Karpas-422 (cell line): ENCODE data around the gene BLOC1S2. TPM values are rescaled to one million over a fixed set of nuclear protein-coding genes. Genes with fewer than 3 reads are reported as not detected.

Experiments used
- DNase-seq: peaks from one replicate; pipeline ENCODE4 v3.0.0-alpha.2; 2015
- H2AFZ ChIP-seq: fragments of 200-600 bp; sonication (generic); 2 replicates; pipeline ENCODE4 v1.6.1; 2014; ENCODE audit warnings: antibody characterized with exemption, low read length, mixed read lengths
- H3K27ac ChIP-seq: fragments of 200-600 bp; sonication (generic); 2 replicates; pipeline ENCODE4 v1.5.1; 2014; ENCODE audit warnings: mild to moderate bottlenecking, low read length, moderate library complexity
- H3K27me3 ChIP-seq: fragments of 200-600 bp; sonication (generic); 2 replicates; pipeline ENCODE4 v1.6.1; 2014; ENCODE audit warnings: low read length, mixed read lengths
- H3K36me3 ChIP-seq: fragments of 200-600 bp; sonication (generic); 2 replicates; pipeline ENCODE4 v1.6.1; 2014; ENCODE audit warnings: low read length, mixed read lengths; ENCODE audit not compliant: insufficient read depth
- H3K4me1 ChIP-seq: fragments of 200-600 bp; sonication (generic); 2 replicates; pipeline ENCODE4 v1.6.1; 2014; ENCODE audit warnings: mild to moderate bottlenecking, low read length, mixed read lengths
- H3K4me2 ChIP-seq: fragments of 200-600 bp; sonication (generic); 2 replicates; pipeline ENCODE4 v1.6.1; 2014; ENCODE audit warnings: low read length, low read depth, mild to moderate bottlenecking; ENCODE audit not compliant: poor library complexity, severe bottlenecking
- H3K4me3 ChIP-seq: fragments of 200-600 bp; sonication (generic); 2 replicates; pipeline ENCODE4 v1.5.1; 2014; ENCODE audit warnings: mild to moderate bottlenecking, antibody characterized with exemption, low read length, mixed read lengths
- H3K79me2 ChIP-seq: fragments of 200-600 bp; sonication (generic); 2 replicates; pipeline ENCODE4 v1.6.1; 2014; ENCODE audit warnings: mild to moderate bottlenecking, low read length, mixed read lengths
- H3K9ac ChIP-seq: fragments of 200-600 bp; sonication (generic); 2 replicates; pipeline ENCODE4 v1.6.0; 2014; ENCODE audit warnings: low read length
- H3K9me2 ChIP-seq: fragments of 200-600 bp; sonication (generic), shearing (Covaris generic); replicated peaks from 2 replicates; pipeline ENCODE4 v1.6.0; 2014; ENCODE audit warnings: mild to moderate bottlenecking, low read length, moderate library complexity; ENCODE audit not compliant: insufficient read depth
- H3K9me3 ChIP-seq: fragments of 300-700, 200-600 bp; sonication (generic); 2 replicates; pipeline ENCODE4 v1.6.1; 2014; ENCODE audit warnings: low read length, mixed read lengths
- H4K20me1 ChIP-seq: fragments of 200-600 bp; sonication (generic); 2 replicates; pipeline ENCODE4 v1.6.1; 2014; ENCODE audit warnings: mild to moderate bottlenecking, antibody characterized with exemption, low read length, low read depth; ENCODE audit not compliant: insufficient read depth
- total RNA-seq: library from RNA; depleted of rRNA; stranded (reverse); fragments of >200 nt; shearing (Covaris generic); gene quantifications from 2 replicates; pipeline ENCODE4 v1.2.3, GENCODE V29; 2014; ENCODE audit warnings: low replicate concordance

BLOC1S2 gene
- total RNA-seq, 1 experiment from 2014 or later = 121 TPM

GRCh38 chr10:100248820-100249219 lies 37.7 kb downstream of the BLOC1S2 start:
- no peak overlapping the region for H3K27ac ChIP-seq
- H3K27me3 ChIP-seq = no peaks in the 10 kb centered on the region
- no peak overlapping the region for H3K4me3 ChIP-seq
- H3K79me2 ChIP-seq = 0 out of 2 replicates have a peak, but pooled peaks cover 3% of the 10 kb centered on the region
- no peak overlapping the region for H3K4me2 ChIP-seq
- no peak for DNase-seq
- H4K20me1 ChIP-seq = no peaks in the 10 kb centered on the region
- H3K4me1 ChIP-seq = no peaks in the 10 kb centered on the region
- no peaks in the 10 kb centered on the region for H3K9me2 ChIP-seq
- H3K9ac ChIP-seq = no peak overlapping the region
- peaks cover 32% of the 10 kb centered on the region; the same call in 1 of the 2 replicates for H3K36me3 ChIP-seq
- no peak overlapping the region for H2AFZ ChIP-seq
- H3K9me3 ChIP-seq = no peaks in the 10 kb centered on the region

- Histone ChIP-seq H3K27me3 (no peaks in the 10 kb centered on the region), H3K4me3 (no peak overlapping the region), H3K9ac (no peak overlapping the region)
Observed at GRCh38 chr10:100245484-100246220, 40.8 kb downstream of the BLOC1S2 start.

GRCh38 chr10:100239851-100240250 lies 46.6 kb downstream of the BLOC1S2 start:
- H3K9me2 ChIP-seq = no peaks in the 10 kb centered on the region
- no peak for DNase-seq
- H3K9ac ChIP-seq = no peak overlapping the region
- no peak overlapping the region for H2AFZ ChIP-seq
- peaks cover 16% of the 10 kb centered on the region for H3K4me1 ChIP-seq
- H3K4me2 ChIP-seq = no peak overlapping the region
- H3K27me3 ChIP-seq = no peaks in the 10 kb centered on the region
- no peaks in the 10 kb centered on the region for H3K9me3 ChIP-seq
- no peak overlapping the region for H3K4me3 ChIP-seq
- no peaks in the 10 kb centered on the region for H4K20me1 ChIP-seq
- peak overlapping the region; percentile 27; the same call in 1 of the 2 replicates for H3K27ac ChIP-seq
- peaks cover 10% of the 10 kb centered on the region for H3K79me2 ChIP-seq
- H3K36me3 ChIP-seq = peaks cover 43% of the 10 kb centered on the region

More at GRCh38 chr10:100245484-100246220, 40.8 kb downstream of the BLOC1S2 start:
- DNase-seq = no peak
- peaks cover 29% of the 10 kb centered on the region for H3K36me3 ChIP-seq
- peaks cover 8% of the 10 kb centered on the region for H3K4me1 ChIP-seq
- no peak overlapping the region for H2AFZ ChIP-seq
- H4K20me1 ChIP-seq = no peaks in the 10 kb centered on the region
- no peaks in the 10 kb centered on the region for H3K9me3 ChIP-seq
- H3K4me2 ChIP-seq = no peak overlapping the region
- no peak overlapping the region for H3K27ac ChIP-seq
- H3K79me2 ChIP-seq = peaks cover 4% of the 10 kb centered on the region
- H3K9me2 ChIP-seq = no peaks in the 10 kb centered on the region

- Histone ChIP-seq H3K4me2 (no peak overlapping the region), H3K27me3 (no peaks in the 10 kb centered on the region), H3K4me3 (no peak overlapping the region), H2AFZ (no peak overlapping the region), H3K27ac (no peak overlapping the region), H3K36me3 (peaks cover 50% of the 10 kb centered on the region), H4K20me1 (no peaks in the 10 kb centered on the region), H3K9me3 (no peaks in the 10 kb centered on the region), H3K4me1 (peaks cover 24% of the 10 kb centered on the region), H3K9ac (no peak overlapping the region), H3K9me2 (no peaks in the 10 kb centered on the region), H3K79me2 (peaks cover 10% of the 10 kb centered on the region)
- DNase-seq = no peak
Observed at GRCh38 chr10:100238429-100238828, 48.1 kb downstream of the BLOC1S2 start.

- Histone ChIP-seq H3K27me3 (no peaks in the 10 kb centered on the region), H3K36me3 (peaks cover 36% of the 10 kb centered on the region)
Observed at GRCh38 chr10:100232101-100232500, 54.4 kb downstream of the BLOC1S2 start.

GRCh38 chr10:100229819-100230422 lies 56.6 kb downstream of the BLOC1S2 start:
- peaks cover 27% of the 10 kb centered on the region for H3K36me3 ChIP-seq
- no peak for DNase-seq
- peaks cover 44% of the 10 kb centered on the region for H3K4me1 ChIP-seq
- peak overlapping the region; percentile 82 for H3K9ac ChIP-seq
- H3K4me3 ChIP-seq = peak overlapping the region; percentile 97
- H2AFZ ChIP-seq = peak overlapping the region; percentile 94; the same call in 1 of the 2 replicates
- H3K27ac ChIP-seq = peak overlapping the region; percentile 35; the same call in 1 of the 2 replicates
- no peaks in the 10 kb centered on the region for H3K27me3 ChIP-seq
- H3K9me3 ChIP-seq = no peaks in the 10 kb centered on the region
- no peaks in the 10 kb centered on the region for H4K20me1 ChIP-seq
- H3K4me2 ChIP-seq = peak overlapping the region; percentile 69
- H3K79me2 ChIP-seq = peaks cover 52% of the 10 kb centered on the region
- H3K9me2 ChIP-seq = no peaks in the 10 kb centered on the region

More at GRCh38 chr10:100232101-100232500, 54.4 kb downstream of the BLOC1S2 start:
- Histone ChIP-seq H3K9me2 (no peaks in the 10 kb centered on the region), H3K4me2 (no peak overlapping the region), H3K4me3 (no peak overlapping the region), H3K9me3 (no peaks in the 10 kb centered on the region), H3K27ac (no peak overlapping the region), H2AFZ (no peak overlapping the region), H3K79me2 (peaks cover 31% of the 10 kb centered on the region), H3K4me1 (peaks cover 41% of the 10 kb centered on the region), H4K20me1 (no peaks in the 10 kb centered on the region), H3K9ac (no peak overlapping the region)
- DNase-seq = no peak

GRCh38 chr10:100223879-100224278 lies 62.6 kb downstream of the BLOC1S2 start:
- Histone ChIP-seq H3K27ac (no peak overlapping the region), H3K36me3 (peaks cover 48% of the 10 kb centered on the region), H3K4me1 (peaks cover 24% of the 10 kb centered on the region)

More at GRCh38 chr10:100223879-100224278, 62.6 kb downstream of the BLOC1S2 start:
- Histone ChIP-seq H3K79me2 (peaks cover 49% of the 10 kb centered on the region), H4K20me1 (no peaks in the 10 kb centered on the region), H3K4me3 (no peak overlapping the region), H3K9me2 (no peaks in the 10 kb centered on the region), H3K4me2 (no peak overlapping the region), H3K9ac (no peak overlapping the region), H3K9me3 (no peaks in the 10 kb centered on the region), H3K27me3 (no peaks in the 10 kb centered on the region), H2AFZ (no peak overlapping the region)
- DNase-seq = no peak
